Fibroblast of the aortic adventitia (primary cell): ENCODE results near the gene USF1. TPM values are rescaled to one million over a fixed set of nuclear protein-coding genes. Genes with fewer than 3 reads are reported as not detected.
A peak's percentile ranks its signal among the peaks of the same experiment; 100 is the strongest.

Experiments
- DNase-seq: peaks from one replicate; pipeline ENCODE4 v3.0.0-alpha.2; 2010; ENCODE audit warnings: low read depth
- H3K4me3 ChIP-seq: 2 replicates; pipeline ENCODE4 v1.5.1; 2011; ENCODE audit warnings: low read depth, mild to moderate bottlenecking, control low read depth, low read length, moderate library complexity
- CTCF ChIP-seq: IDR thresholded peaks from 2 replicates; pipeline ENCODE4 v1.5.1; 2011; ENCODE audit warnings: mild to moderate bottlenecking, low read length, control low read depth, inconsistent platforms; ENCODE audit not compliant: insufficient read depth
- total RNA-seq: library from RNA; depleted of rRNA; stranded (reverse); fragments of >200 nt; gene quantifications from 2 replicates; pipeline ENCODE4 v1.2.3, GENCODE V29; 2012; ENCODE audit warnings: low replicate concordance

The USF1 gene
- total RNA-seq, result 23.5 and 36.2 TPM in 2 replicates

GRCh38 chr1:161045736-161046604 is at the start of gene USF1:
USF1 (minus strand) TSS chr1:161045977; CDS start chr1:161043275, 2,702 bp downstream.
- TF ChIP-seq CTCF, result no peak
- H3K4me3 ChIP-seq, result peak within 1 kb of the TSS; percentile 91
- DNase-seq, result peak; percentile 95

GRCh38 chr1:161095230-161095629 is 49.5 kb upstream of the USF1 start:
- TF ChIP-seq CTCF, result no peak
- DNase-seq, result no peak
- H3K4me3 ChIP-seq, result no peak overlapping the region

- H3K4me3 ChIP-seq, result no peak overlapping the region
- DNase-seq, result no peak
- TF ChIP-seq CTCF, result no peak
Observed at GRCh38 chr1:161094481-161094880, 48.7 kb upstream of the USF1 start.

- DNase-seq, result no peak
- no peak for TF ChIP-seq CTCF
- H3K4me3 ChIP-seq, result no peak overlapping the region
Observed at GRCh38 chr1:161092621-161093028, 46.8 kb upstream of the USF1 start.

- no peak for DNase-seq
- TF ChIP-seq CTCF, result no peak
- H3K4me3 ChIP-seq, result no peak overlapping the region
Observed at GRCh38 chr1:161091796-161092507, 46.2 kb upstream of the USF1 start.

GRCh38 chr1:161091093-161091492 is 45.3 kb upstream of the USF1 start:
- no peak for TF ChIP-seq CTCF
- no peak for DNase-seq
- no peak overlapping the region for H3K4me3 ChIP-seq
